Measurements from ENCODE around the gene BCAT1.
A peak's percentile ranks its signal among the peaks of the same experiment; 100 is the strongest.
"Not testable (repeated sequence)": the region's sequence is repeated elsewhere in the genome, so short reads cannot be mapped to it uniquely, and the experiment has no call there.

The BCAT1 gene

GRCh38 chr12:24851341-24851740 lies 97.6 kb downstream of the BCAT1 start:
- no peak for DNase-seq

GRCh38 chr12:24850496-24850895 lies 98.4 kb downstream of the BCAT1 start:
- DNase-seq = no peak

GRCh38 chr12:24848941-24849477 lies 99.9 kb downstream of the BCAT1 start:
- DNase-seq = no peak

GRCh38 chr12:24846689-24847088 lies 102.2 kb downstream of the BCAT1 start:
- no peak for DNase-seq

GRCh38 chr12:24845615-24846014 lies 103.3 kb downstream of the BCAT1 start:
- DNase-seq = no peak

GRCh38 chr12:24840046-24840800 lies 108.7 kb downstream of the BCAT1 start:
- DNase-seq = no peak

GRCh38 chr12:24839268-24839791 lies 109.6 kb downstream of the BCAT1 start:
- peak; percentile 4 for DNase-seq

GRCh38 chr12:24838531-24838950 lies 110.4 kb downstream of the BCAT1 start:
- DNase-seq = no peak

- no peak for DNase-seq
Measured at GRCh38 chr12:24835377-24835776, 113.5 kb downstream of the BCAT1 start.

GRCh38 chr12:24833513-24833912 lies 115.4 kb downstream of the BCAT1 start:
- no peak for DNase-seq

GRCh38 chr12:24823808-24824515 lies 124.9 kb downstream of the BCAT1 start:
- no peak for DNase-seq

- no peak for DNase-seq
Measured at GRCh38 chr12:24822121-24822899, 126.6 kb downstream of the BCAT1 start.

- no peak for DNase-seq
Measured at GRCh38 chr12:24821691-24822090, 127.2 kb downstream of the BCAT1 start.

- no peak for DNase-seq
Measured at GRCh38 chr12:24820872-24821271, 128.0 kb downstream of the BCAT1 start.

GRCh38 chr12:24818351-24818750 lies 130.6 kb downstream of the BCAT1 start:
- no peak for DNase-seq

GRCh38 chr12:24815114-24815423 lies 133.8 kb downstream of the BCAT1 start:
- no peak for DNase-seq

GRCh38 chr12:24814379-24815113 lies 134.4 kb downstream of the BCAT1 start:
- no peak for DNase-seq

GRCh38 chr12:24810378-24810777 lies 138.5 kb downstream of the BCAT1 start:
- DNase-seq = no peak

GRCh38 chr12:24809306-24809705 lies 139.6 kb downstream of the BCAT1 start:
- not testable (repeated sequence) for DNase-seq

GRCh38 chr12:24808651-24809050 lies 140.2 kb downstream of the BCAT1 start:
- DNase-seq = no peak

- no peak for DNase-seq
Measured at GRCh38 chr12:24806386-24806785, 142.5 kb downstream of the BCAT1 start.

GRCh38 chr12:24803430-24804245 lies 145.3 kb downstream of the BCAT1 start:
- DNase-seq = no peak

All from CD4-positive, alpha-beta T cell treated with Interleukin-17A for 4 hours (primary cell).